Measurements from ENCODE around the gene SUN1.

GRCh38 chr7:856444-857095 is 24.3 kb downstream of the SUN1 start:
- TF ChIP-seq, protein P1, sequence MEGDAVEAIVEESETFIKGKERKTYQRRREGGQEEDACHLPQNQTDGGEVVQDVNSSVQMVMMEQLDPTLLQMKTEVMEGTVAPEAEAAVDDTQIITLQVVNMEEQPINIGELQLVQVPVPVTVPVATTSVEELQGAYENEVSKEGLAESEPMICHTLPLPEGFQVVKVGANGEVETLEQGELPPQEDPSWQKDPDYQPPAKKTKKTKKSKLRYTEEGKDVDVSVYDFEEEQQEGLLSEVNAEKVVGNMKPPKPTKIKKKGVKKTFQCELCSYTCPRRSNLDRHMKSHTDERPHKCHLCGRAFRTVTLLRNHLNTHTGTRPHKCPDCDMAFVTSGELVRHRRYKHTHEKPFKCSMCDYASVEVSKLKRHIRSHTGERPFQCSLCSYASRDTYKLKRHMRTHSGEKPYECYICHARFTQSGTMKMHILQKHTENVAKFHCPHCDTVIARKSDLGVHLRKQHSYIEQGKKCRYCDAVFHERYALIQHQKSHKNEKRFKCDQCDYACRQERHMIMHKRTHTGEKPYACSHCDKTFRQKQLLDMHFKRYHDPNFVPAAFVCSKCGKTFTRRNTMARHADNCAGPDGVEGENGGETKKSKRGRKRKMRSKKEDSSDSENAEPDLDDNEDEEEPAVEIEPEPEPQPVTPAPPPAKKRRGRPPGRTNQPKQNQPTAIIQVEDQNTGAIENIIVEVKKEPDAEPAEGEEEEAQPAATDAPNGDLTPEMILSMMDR (IDR thresholded peaks at IDR 0.05): no peak
- no peak for TF ChIP-seq POLR2A (IDR thresholded peaks at IDR 0.05)
